Astrocyte (in vitro differentiated cells and primary cell): Measurements from ENCODE around the gene KIF26B.

Source experiments
- CTCF ChIP-seq: IDR thresholded peaks from 2 replicates; pipeline ENCODE4 v1.5.1; 2011; ENCODE audit warnings: low read depth, mild to moderate bottlenecking, inconsistent platforms, low read length, moderate library complexity; ENCODE audit not compliant: insufficient read depth
- EZH2 ChIP-seq: IDR thresholded peaks from 2 replicates; pipeline ENCODE4 v1.6.1; 2012; ENCODE audit warnings: mild to moderate bottlenecking, low read length, inconsistent platforms; ENCODE audit not compliant: insufficient read depth

GRCh38 chr1:245621589-245621988, 466.8 kb downstream of the KIF26B start:
- TF ChIP-seq CTCF (no peak), EZH2 (no peak)
